Astrocyte (in vitro differentiated cells and primary cell): ENCODE measurements around the gene SETD1B.

Experiments used
- CTCF ChIP-seq: IDR thresholded peaks from 2 replicates; pipeline ENCODE4 v1.5.1; 2011; ENCODE audit warnings: low read depth, mild to moderate bottlenecking, inconsistent platforms, low read length, moderate library complexity; ENCODE audit not compliant: insufficient read depth
- EZH2 ChIP-seq: IDR thresholded peaks from 2 replicates; pipeline ENCODE4 v1.6.1; 2012; ENCODE audit warnings: mild to moderate bottlenecking, low read length, inconsistent platforms; ENCODE audit not compliant: insufficient read depth

- no peak for TF ChIP-seq CTCF
- TF ChIP-seq EZH2 = no peak
Measured at GRCh38 chr12:121792607-121793439, 11.0 kb upstream of the SETD1B start.
